Endodermal cell (in vitro differentiated cells): ENCODE data around the gene WDR4. TPM values are rescaled to one million over a fixed set of nuclear protein-coding genes. Genes with fewer than 3 reads are reported as not detected.

Experiments
- total RNA-seq, 2 donors: library from RNA; stranded (reverse); fragmentation: NEBNext Ultra II Directional in 1 of 2; extraction: Animal tissue kit (Norgen Biotek cat#: 25700) in 1 of 2; gene quantifications; 2 replicates in 1 of 2; 3 replicates in 1 of 2; pipeline ENCODE4 v1.2.1, GENCODE V29; 2021

The WDR4 gene
- total RNA-seq, 2 donors from 2014 or later: 26.7 to 33.5 TPM

Other genes with a start within 250 kb of the WDR4 start
- gene PDE9A, start 225.9 kb downstream of the WDR4 start, total RNA-seq: 10 to 100 TPM; 45.9 to 62.4 TPM
- gene NDUFV3, start 13.8 kb upstream of the WDR4 start, total RNA-seq: 10 to 100 TPM; 25.8 to 27.2 TPM
- 100 to 1,000 TPM in 1 of 2 donors, 10 to 100 TPM in 1; 34.0 to 186 TPM for gene ERVH48-1, start 46.1 kb upstream of the WDR4 start, total RNA-seq
- 10 to 100 TPM; 25.9 to 29.9 TPM for gene PKNOX1, start 95.0 kb upstream of the WDR4 start, total RNA-seq
- gene CBS, start 196.3 kb upstream of the WDR4 start, total RNA-seq: 100 to 1,000 TPM; 272 to 303 TPM
- gene U2AF1, start 228.0 kb upstream of the WDR4 start, total RNA-seq: 100 to 1,000 TPM in 1 of 2 donors, 10 to 100 TPM in 1; 61.8 to 135 TPM